LHCN-M2 (cell line): ENCODE measurements around the gene ARMC7. TPM values are rescaled to one million over a fixed set of nuclear protein-coding genes. Genes with fewer than 3 reads are reported as not detected.
"Not testable (repeated sequence)": the region's sequence is repeated elsewhere in the genome, so short reads cannot be mapped to it uniquely, and the experiment has no call there.

Experiments
- DNase-seq: peaks from one replicate; pipeline ENCODE4 v3.0.0-alpha.2; 2012; ENCODE audit warnings: low read depth
- total RNA-seq: library from RNA; depleted of rRNA; stranded (reverse); fragments of >200 nt; gene quantifications from 2 replicates; pipeline ENCODE4 v1.2.3, GENCODE V29; 2014; rRNA removed

Gene ARMC7
- total RNA-seq, 1 experiment from 2014 or later = 2.3 TPM

- DNase-seq = peak; percentile 31
Observed at GRCh38 chr17:75152922-75153779, 43.4 kb downstream of the ARMC7 start.

- peak; percentile 34 for DNase-seq
Observed at GRCh38 chr17:75153780-75154194, 44.0 kb downstream of the ARMC7 start.

GRCh38 chr17:75154195-75155106 lies 44.7 kb downstream of the ARMC7 start, which contains the start of gene JPT1:
Gene JPT1 (minus strand): TSS chr17:75154512. CDS start chr17:75154397, 115 bp downstream.
- DNase-seq = peak; percentile 99

- peak; percentile 89 for DNase-seq
Observed at GRCh38 chr17:75155191-75155601, 45.4 kb downstream of the ARMC7 start.

- DNase-seq = not testable (repeated sequence)
Observed at GRCh38 chr17:75158480-75158879, 48.7 kb downstream of the ARMC7 start.

GRCh38 chr17:75159196-75160031 lies 49.6 kb downstream of the ARMC7 start:
- peak; percentile 13 for DNase-seq

- no peak for DNase-seq
Observed at GRCh38 chr17:75160211-75160610, 50.4 kb downstream of the ARMC7 start.

- DNase-seq = no peak
Observed at GRCh38 chr17:75163074-75163473, 53.3 kb downstream of the ARMC7 start.

GRCh38 chr17:75164606-75165005 lies 54.8 kb downstream of the ARMC7 start:
- not testable (repeated sequence) for DNase-seq

GRCh38 chr17:75168998-75169397 lies 59.2 kb downstream of the ARMC7 start:
- no peak for DNase-seq

- DNase-seq = no peak
Observed at GRCh38 chr17:75173526-75173925, 63.8 kb downstream of the ARMC7 start.

- DNase-seq = no peak
Observed at GRCh38 chr17:75174996-75175395, 65.2 kb downstream of the ARMC7 start.

- no peak for DNase-seq
Observed at GRCh38 chr17:75176625-75177024, 66.9 kb downstream of the ARMC7 start.

GRCh38 chr17:75178453-75178852 lies 68.7 kb downstream of the ARMC7 start:
- no peak for DNase-seq

Other genes with a start within 250 kb of the ARMC7 start
- 39.4 and 48.5 TPM in 2 replicates for gene FDXR, start 237.0 kb upstream of the ARMC7 start, total RNA-seq
- not detected in 2 replicates for gene FADS6, start 216.3 kb upstream of the ARMC7 start, total RNA-seq
- not detected in 2 replicates for gene USH1G, start 186.7 kb upstream of the ARMC7 start, total RNA-seq
- not detected in 2 replicates for gene OTOP2, start 185.7 kb upstream of the ARMC7 start, total RNA-seq
- gene OTOP3, start 174.1 kb upstream of the ARMC7 start, total RNA-seq = not detected in 2 replicates
- gene HID1, start 137.2 kb upstream of the ARMC7 start, total RNA-seq = not detected in 2 replicates
- gene CDR2L, start 122.3 kb upstream of the ARMC7 start, total RNA-seq = 25.1 and 33.1 TPM in 2 replicates
- 56.0 and 84.9 TPM in 2 replicates for gene MRPL58, start 97.3 kb upstream of the ARMC7 start, total RNA-seq
- 281 and 284 TPM in 2 replicates for gene ATP5PD, start 63.0 kb upstream of the ARMC7 start, total RNA-seq
- gene KCTD2, start 62.7 kb upstream of the ARMC7 start, total RNA-seq = 22.8 and 26.9 TPM in 2 replicates
- 0.11 TPM in 1 of 2 replicates, not detected in the other for gene SLC16A5, start 22.0 kb upstream of the ARMC7 start, total RNA-seq
- gene NT5C, start 21.8 kb downstream of the ARMC7 start, total RNA-seq = 108 TPM in 2 replicates
- 281 and 311 TPM in 2 replicates for gene JPT1, start 44.5 kb downstream of the ARMC7 start, total RNA-seq
- gene SUMO2, start 73.0 kb downstream of the ARMC7 start, total RNA-seq = 104 and 109 TPM in 2 replicates
- 41.1 and 42.1 TPM in 2 replicates for gene NUP85, start 95.7 kb downstream of the ARMC7 start, total RNA-seq
- gene GGA3, start 151.6 kb downstream of the ARMC7 start, total RNA-seq = 14.7 and 18.5 TPM in 2 replicates
- gene MRPS7, start 151.9 kb downstream of the ARMC7 start, total RNA-seq = 52.4 and 58.4 TPM in 2 replicates
- gene MIF4GD, start 161.3 kb downstream of the ARMC7 start, total RNA-seq = 4.2 and 8.6 TPM in 2 replicates
- gene SLC25A19, start 179.5 kb downstream of the ARMC7 start, total RNA-seq = 7.1 and 8.7 TPM in 2 replicates